SH-SY5Y (cell line): ENCODE measurements around the gene HPS3.
A peak's percentile ranks its signal among the peaks of the same experiment; 100 is the strongest.

Source experiments
- GATA2 ChIP-seq: IDR thresholded peaks from 2 replicates; pipeline ENCODE4 v1.6.1; 2011; ENCODE audit warnings: mild to moderate bottlenecking, low read depth, low read length
- GATA3 ChIP-seq: IDR thresholded peaks from 2 replicates; pipeline ENCODE4 v1.6.1; 2011; ENCODE audit warnings: low read depth, mild to moderate bottlenecking, low read length, moderate library complexity

DNA sequence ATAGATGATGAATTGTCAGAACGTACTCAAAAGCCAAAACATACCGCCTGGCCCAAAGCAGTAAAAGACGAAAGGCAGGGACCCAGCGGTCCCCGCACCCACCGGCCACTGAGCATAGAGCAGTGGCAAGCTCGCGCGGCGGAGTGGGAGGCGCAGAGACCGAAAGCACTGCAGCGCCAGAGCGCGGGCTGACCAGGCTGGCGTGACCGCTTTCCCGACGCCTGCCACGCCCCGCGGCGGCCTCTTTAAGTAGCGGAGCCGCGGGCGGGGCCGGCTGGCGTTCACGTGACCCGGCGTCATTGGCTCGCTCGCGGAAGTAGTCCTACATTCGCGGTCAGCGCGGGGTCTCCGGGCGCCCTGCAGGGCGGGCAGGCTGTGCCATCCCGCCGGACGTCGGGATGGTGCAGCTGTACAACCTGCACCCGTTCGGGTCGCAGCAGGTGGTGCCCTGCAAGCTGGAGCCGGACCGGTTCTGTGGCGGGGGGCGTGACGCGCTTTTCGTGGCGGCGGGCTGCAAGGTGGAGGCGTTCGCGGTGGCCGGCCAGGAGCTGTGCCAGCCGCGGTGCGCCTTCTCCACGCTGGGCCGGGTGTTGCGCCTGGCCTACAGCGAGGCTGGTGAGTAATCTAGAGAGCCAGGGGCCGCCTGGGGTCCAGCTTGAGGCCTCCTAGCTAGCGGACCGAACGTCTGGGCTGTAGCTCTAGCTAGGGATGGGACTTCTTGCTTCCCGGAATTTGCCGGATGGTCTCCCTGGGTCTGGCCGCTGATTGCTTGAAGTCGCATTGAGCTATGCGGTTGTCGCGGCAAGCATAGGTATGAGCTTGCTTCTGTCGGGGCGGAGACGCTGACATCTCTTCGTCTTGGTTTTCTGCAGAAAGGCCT lies at the start of gene HPS3:
- no peak for TF ChIP-seq GATA3
- peak; percentile 17; the same call in 1 of the 2 replicates for TF ChIP-seq GATA2
